Vagina (tissue), 2 donors: Measurements from ENCODE around the gene ADAM8.

ENCODE experiments used
- CTCF ChIP-seq, 3 experiments: fragments of 450-650 bp in 2 of 3; fragments of 200-600 bp in 1 of 3; sonication (generic) in 1 of 3; IDR thresholded peaks; one replicate each; pipeline ENCODE4 v1.5.1; 2017 to 2019; ENCODE audit warnings: antibody characterized with exemption in 3 of 3, mild to moderate bottlenecking in 2 of 3, moderate library complexity in 2 of 3
- POLR2AphosphoS5 ChIP-seq, 2 donors: sonication (generic); formaldehyde crosslinking; IDR thresholded peaks; one replicate each; pipeline ENCODE4 v1.9.0; 2017; ENCODE audit warnings: antibody characterized with exemption in 2 of 2, mild to moderate bottlenecking in 2 of 2, low read depth in 1 of 2; ENCODE audit not compliant: insufficient read depth in 1 of 2

- TF ChIP-seq POLR2AphosphoS5 (IDR thresholded peaks at IDR 0.05; ENCODE audit: insufficient read depth in 1 of 2, low read depth in 1 of 2) (no peak), CTCF (IDR thresholded peaks at IDR 0.05) (no peak)
Measured at GRCh38 chr10:133264461-133264860, 12.2 kb downstream of the ADAM8 start.
